Bronchial epithelial cell (primary cell): ENCODE measurements around the gene MCL1. TPM values are rescaled to one million over a fixed set of nuclear protein-coding genes. Genes with fewer than 3 reads are reported as not detected.
"Not testable (repeated sequence)": the region's sequence is repeated elsewhere in the genome, so short reads cannot be mapped to it uniquely, and the experiment has no call there.

Experiments used
- DNase-seq: peaks from one replicate; pipeline ENCODE4 v3.0.0-alpha.2; 2010; ENCODE audit warnings: low read depth
- FAIRE-seq: peaks from 2 replicates; lab custom pipeline; 2011; peaks lifted over from hg19 to GRCh38; lab: Jason Lieb, UNC
- H3K27me3 ChIP-seq: 2 replicates; pipeline ENCODE4 v1.5.1; 2011; ENCODE audit warnings: low read length; ENCODE audit not compliant: control insufficient read depth, insufficient read depth
- H3K36me3 ChIP-seq: 2 replicates; pipeline ENCODE4 v1.5.1; 2011; ENCODE audit warnings: low read length; ENCODE audit not compliant: control insufficient read depth, insufficient read depth
- H3K4me3 ChIP-seq: 2 replicates; pipeline ENCODE4 v1.5.1; 2011; ENCODE audit warnings: mild to moderate bottlenecking, low read depth, low read length, control low read depth
- total RNA-seq: library from RNA; depleted of rRNA; stranded (reverse); fragments of >200 nt; gene quantifications from 2 replicates; pipeline ENCODE4 v1.2.1, GENCODE V29; 2014
- TF ChIP-seq, protein P1 (sequence below): IDR thresholded peaks from 2 replicates; pipeline ENCODE4 v1.5.1; 2011; ENCODE audit warnings: mild to moderate bottlenecking, moderate library complexity, low read length, control low read depth, inconsistent platforms; ENCODE audit not compliant: insufficient read depth, severe bottlenecking

The MCL1 gene
- total RNA-seq, 1 donor from 2014 or later = 280 TPM

DNA sequence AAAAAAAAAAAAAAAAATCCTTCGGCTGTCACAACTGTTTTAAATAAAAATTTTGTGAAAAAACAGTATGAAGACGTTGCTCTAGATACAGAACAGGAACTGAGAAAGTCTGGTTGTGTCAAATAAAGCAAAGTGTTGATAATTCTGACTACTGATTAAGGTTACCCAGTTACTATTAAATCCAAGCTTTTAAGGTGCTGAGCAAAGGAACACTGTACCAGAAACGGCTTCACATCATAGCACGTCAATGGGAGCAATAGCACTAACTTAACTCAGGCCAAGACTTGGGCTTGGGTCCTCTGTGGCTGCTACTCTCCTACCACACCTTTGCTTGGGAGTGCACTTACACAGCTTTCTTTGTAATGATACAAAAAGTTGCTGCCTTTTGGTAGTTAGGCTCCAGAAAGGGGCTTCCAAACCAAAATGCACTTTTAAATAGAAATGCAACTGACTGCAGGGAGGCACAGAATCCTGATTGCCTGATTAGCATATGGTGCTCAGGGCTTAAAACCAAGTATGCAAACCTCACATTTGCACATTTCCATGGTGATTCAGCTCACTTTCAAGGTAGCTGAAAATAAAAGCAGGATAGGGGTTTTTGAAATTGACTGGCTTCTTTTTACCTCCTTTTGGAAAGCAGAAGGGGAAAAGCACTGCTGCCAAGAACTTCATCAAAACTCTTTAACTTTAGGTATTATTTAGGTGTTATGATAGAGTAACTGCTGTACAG, 6.3 kb downstream of the MCL1 start:
- FAIRE-seq = no peak
- no peak for DNase-seq

DNA sequence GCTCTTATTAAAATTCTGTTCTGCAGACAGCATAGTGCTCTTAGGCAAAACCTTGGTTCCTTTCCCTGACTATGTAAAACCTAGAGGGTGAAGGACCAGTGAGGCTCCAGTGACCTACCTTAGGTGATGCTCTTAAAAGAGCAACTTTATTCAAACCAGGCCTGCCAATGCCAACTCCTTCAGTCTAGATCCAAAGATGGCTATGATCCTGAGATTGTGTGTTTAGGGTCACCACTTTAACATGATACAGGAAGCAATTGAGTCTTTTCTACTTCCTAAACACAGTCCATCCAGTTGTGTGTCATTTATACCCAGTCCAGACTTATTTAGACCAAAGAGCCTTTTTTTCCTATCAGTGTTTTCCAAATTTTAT, 10.8 kb downstream of the MCL1 start:
- Histone ChIP-seq H3K36me3 (peaks cover 1% of the 10 kb centered on the region), H3K27me3 (no peaks in the 10 kb centered on the region), H3K4me3 (no peak overlapping the region)
- TF ChIP-seq, protein P1, sequence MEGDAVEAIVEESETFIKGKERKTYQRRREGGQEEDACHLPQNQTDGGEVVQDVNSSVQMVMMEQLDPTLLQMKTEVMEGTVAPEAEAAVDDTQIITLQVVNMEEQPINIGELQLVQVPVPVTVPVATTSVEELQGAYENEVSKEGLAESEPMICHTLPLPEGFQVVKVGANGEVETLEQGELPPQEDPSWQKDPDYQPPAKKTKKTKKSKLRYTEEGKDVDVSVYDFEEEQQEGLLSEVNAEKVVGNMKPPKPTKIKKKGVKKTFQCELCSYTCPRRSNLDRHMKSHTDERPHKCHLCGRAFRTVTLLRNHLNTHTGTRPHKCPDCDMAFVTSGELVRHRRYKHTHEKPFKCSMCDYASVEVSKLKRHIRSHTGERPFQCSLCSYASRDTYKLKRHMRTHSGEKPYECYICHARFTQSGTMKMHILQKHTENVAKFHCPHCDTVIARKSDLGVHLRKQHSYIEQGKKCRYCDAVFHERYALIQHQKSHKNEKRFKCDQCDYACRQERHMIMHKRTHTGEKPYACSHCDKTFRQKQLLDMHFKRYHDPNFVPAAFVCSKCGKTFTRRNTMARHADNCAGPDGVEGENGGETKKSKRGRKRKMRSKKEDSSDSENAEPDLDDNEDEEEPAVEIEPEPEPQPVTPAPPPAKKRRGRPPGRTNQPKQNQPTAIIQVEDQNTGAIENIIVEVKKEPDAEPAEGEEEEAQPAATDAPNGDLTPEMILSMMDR = no peak
- DNase-seq (no peak), FAIRE-seq (no peak)

More for the DNA sequence above, 6.3 kb downstream of the MCL1 start:
- no peaks in the 10 kb centered on the region for H3K27me3 ChIP-seq
- H3K4me3 ChIP-seq = no peak overlapping the region
- TF ChIP-seq, protein P1 = no peak
- peaks cover 13% of the 10 kb centered on the region for H3K36me3 ChIP-seq

DNA sequence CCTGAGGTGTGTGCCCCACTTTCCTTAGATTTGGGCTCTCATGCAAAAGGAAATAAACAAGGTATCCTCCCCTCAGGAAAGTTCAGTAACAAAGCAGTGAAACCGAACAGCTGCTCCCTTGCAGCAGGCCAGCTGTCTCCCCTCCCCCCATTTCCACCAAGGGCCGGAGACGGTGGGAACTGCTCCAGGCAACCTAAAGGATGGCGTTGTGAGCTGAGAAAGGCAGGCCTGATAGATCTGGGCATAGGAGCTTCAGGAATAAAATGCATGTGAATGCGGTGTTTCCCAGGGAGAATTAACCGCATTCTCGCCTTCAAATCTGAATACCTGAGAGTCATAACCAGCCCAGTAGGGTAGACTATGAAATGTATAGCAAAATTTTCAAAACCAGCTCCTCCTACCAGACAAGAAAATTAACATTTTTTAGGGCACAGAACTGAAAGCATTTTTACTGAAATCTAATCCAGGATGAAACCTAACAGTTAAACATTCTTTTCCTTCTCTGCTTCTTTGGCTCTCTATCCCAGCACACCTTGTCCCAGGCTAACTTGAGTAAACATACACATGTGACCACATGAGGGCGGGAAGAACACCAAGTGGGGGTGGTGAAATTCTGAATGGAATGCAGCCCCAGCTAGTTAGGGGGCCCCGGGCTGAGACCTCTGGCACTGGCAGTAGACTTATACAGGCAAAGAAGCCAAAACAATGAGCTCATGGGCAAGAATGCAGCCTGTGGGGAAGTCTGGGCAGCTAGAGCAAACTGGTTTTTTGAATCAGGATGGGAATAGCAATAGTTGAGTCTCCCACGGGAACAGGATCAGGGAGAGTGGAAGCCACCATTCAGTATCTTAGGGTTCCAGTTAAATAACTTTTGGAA, 11.5 kb downstream of the MCL1 start:
- FAIRE-seq (no peak), DNase-seq (peak; percentile 97)
- Histone ChIP-seq H3K36me3 (no peaks in the 10 kb centered on the region), H3K4me3 (peak overlapping the region; percentile 11), H3K27me3 (no peaks in the 10 kb centered on the region)
- TF ChIP-seq, protein P1 = no peak

DNA sequence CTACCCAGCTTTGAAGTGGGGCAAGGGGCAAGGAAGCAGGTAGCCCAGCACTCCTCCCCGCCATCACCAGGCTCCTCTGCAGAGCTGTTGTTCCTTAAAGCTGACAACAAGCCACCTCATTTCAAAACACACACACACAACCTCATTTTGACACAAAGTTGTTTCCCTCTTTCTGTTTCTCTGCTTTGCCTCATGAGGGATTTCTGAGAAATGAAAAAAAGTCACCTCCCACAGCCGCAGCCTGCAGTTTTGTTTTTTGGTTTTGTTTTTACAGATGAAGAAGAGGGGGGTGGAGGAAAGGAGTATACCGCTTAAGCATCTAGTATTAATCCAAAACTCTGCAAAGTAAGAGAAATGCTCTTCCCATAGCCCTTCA, 12.1 kb downstream of the MCL1 start:
- no peaks in the 10 kb centered on the region for H3K27me3 ChIP-seq
- TF ChIP-seq, protein P1 = no peak
- DNase-seq (no peak), FAIRE-seq (no peak)
- no peak overlapping the region for H3K4me3 ChIP-seq
- H3K36me3 ChIP-seq = no peaks in the 10 kb centered on the region

DNA sequence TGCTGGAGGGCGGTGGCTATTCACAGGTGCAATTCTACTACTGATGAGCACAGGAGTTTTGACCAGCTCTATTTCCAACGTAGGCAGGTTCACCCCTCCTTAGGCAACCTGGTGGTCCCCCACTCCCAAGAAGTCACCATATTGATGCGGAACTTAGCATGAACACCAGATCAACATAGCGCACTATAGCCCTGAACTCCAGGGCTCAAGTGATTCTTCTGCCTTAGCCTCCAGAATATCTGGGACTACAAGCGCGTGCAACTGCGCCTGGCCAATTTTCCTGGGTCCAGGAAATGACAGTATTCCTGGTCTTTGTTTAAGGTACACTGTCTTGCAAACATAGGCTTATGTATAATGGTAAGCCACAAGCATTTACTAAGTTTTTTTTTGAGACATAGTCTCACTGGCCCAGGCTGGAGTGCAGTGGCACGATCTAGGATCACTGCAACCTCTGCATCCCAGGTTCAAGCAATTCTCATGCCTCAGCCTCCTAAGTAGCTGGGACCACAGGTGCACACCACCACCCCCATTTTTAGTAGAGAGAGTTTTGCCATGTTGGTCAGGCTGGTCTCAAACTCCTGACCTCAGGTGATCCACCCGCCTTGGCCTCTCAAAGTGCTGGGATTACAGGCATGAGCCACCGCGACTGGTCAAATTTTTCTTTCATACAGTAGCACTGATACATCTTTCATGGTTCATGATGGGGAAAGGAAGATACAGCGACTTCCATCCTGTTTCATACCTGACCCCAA, 12.6 kb downstream of the MCL1 start:
- no peak for FAIRE-seq
- Histone ChIP-seq H3K36me3 (no peaks in the 10 kb centered on the region), H3K27me3 (no peaks in the 10 kb centered on the region), H3K4me3 (no peak overlapping the region)
- no peak for DNase-seq
- TF ChIP-seq, protein P1 = no peak

DNA sequence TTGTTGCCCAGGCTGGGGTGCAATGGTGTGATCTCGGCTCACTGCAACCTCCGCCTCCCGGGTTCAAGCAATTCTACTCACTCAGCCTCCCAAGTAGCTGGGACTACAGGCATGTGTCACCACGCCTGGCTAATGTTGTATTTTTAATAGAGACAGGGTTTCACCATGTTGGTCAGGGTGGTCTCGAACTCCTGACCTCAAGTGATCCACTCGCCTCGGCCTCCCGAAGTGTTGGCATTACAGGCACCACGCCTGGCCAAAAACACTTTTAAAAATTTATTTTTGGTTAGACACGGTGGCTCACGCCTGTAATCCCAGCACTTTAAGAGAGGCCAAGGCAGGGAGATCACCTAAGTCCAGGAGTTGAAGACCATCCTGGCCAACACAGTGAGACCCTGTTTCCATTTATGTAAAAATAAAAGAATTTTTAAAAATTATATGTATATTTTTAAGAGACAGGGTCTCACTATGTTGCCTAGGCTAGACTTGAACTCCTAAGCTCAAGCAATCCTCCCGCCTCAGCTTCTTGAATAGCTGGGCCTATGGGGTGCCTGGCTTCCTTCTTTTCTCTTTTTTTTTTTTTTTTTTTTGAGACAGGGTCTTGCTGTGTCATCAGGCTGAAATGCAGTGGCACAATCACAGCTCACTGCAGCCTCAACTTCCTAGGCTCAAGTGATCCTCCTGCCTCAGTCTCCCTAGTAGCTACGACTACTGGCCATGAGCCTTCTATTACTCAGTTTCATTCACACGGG, 14.0 kb downstream of the MCL1 start:
- FAIRE-seq, H3K4me3 ChIP-seq, DNase-seq, H3K27me3 ChIP-seq, H3K36me3 ChIP-seq: not testable (repeated sequence)
